GM23248 (cell line): ENCODE results near the gene HEXA.

Experiments
- EZH2 ChIP-seq: fragments of 200-600 bp; sonication (generic); IDR thresholded peaks from 2 replicates; pipeline ENCODE4 v1.6.1; 2018; ENCODE audit warnings: antibody characterized with exemption, mild to moderate bottlenecking; ENCODE audit not compliant: insufficient read depth, poor library complexity, severe bottlenecking
- EZH2phosphoT487 ChIP-seq: fragments of 200-600 bp; sonication (generic); IDR thresholded peaks from 2 replicates; pipeline ENCODE4 v1.6.1; 2018; ENCODE audit warnings: antibody characterized with exemption, moderate library complexity, mild to moderate bottlenecking, low read depth; ENCODE audit not compliant: insufficient read depth

DNA sequence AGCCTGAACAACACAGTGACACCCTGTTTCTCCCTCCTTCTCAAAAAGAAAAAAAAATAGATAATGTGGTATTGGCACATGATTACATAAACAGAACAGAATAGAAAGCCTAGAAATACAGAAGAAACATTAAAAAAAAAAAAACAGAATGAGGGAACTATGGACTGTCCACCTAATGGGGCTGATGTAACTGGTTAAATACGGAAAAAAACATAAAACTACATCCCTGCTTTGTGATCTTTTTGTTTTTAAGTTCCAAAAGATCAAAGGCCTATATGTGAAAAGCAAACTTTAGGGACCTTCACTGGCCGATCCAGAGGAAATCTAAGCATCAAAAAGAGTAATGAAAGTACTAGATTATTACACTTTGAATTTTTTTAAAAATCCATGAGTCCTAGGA lies 39.5 kb upstream of the HEXA start:
- TF ChIP-seq EZH2 (no peak), EZH2phosphoT487 (no peak)
